CD4-positive, alpha-beta T cell treated with Interleukin-6 at 100 ng/mL for 8 hours (primary cell): ENCODE data around the gene BTG2.
"Not testable (repeated sequence)": the region's sequence is repeated elsewhere in the genome, so short reads cannot be mapped to it uniquely, and the experiment has no call there.

Source experiments
- DNase-seq: peaks from one replicate; pipeline ENCODE4 v3.0.0-alpha.2; 2020; ENCODE audit warnings: mixed read lengths, low spot score

BTG2 gene, protein sequence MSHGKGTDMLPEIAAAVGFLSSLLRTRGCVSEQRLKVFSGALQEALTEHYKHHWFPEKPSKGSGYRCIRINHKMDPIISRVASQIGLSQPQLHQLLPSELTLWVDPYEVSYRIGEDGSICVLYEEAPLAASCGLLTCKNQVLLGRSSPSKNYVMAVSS

DNA sequence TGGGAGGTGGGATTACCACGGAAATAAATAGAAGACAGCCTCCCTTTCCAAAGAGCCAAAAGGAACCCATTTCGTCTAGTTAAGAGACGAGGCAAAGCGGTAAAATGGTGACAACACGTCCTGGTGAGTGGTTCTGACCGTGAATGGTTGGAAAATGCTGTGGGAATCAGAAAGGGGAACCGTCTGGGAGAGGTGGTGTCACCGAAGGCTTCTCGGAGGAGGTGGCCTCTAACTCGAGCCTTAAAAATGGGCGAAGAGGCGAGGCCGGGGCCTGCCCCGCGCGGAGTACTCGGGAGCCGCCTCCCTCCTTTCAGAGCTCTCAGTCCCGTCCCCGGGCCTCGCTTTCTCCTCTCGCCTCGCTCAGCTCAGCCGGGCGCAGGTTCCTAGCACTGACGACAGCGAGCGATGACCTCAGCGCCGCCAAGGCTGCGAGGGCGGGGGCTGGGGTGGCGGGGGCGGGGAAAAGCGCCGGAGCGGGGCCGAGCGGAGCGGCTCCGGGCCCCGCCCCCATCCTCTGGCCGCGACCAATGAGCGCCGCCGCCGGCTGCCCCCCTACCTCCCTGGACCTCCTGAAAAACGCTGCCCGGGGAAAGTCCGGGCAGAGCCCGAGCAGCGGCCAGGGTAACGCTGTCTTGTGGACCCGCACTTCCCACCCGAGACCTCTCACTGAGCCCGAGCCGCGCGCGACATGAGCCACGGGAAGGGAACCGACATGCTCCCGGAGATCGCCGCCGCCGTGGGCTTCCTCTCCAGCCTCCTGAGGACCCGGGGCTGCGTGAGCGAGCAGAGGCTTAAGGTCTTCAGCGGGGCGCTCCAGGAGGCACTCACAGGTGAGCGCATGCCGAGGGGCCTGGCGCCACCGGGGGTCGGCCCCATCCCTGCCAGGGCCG is at the start of gene BTG2:
Gene BTG2 (plus strand): TSS at position 601 of the 890 bp plus-strand sequence. CDS start 88 bp downstream, at position 689.
- DNase-seq = peak; percentile 92

GRCh38 chr1:203256636-203257035 is 48.7 kb upstream of the BTG2 start:
- not testable (repeated sequence) for DNase-seq

DNA sequence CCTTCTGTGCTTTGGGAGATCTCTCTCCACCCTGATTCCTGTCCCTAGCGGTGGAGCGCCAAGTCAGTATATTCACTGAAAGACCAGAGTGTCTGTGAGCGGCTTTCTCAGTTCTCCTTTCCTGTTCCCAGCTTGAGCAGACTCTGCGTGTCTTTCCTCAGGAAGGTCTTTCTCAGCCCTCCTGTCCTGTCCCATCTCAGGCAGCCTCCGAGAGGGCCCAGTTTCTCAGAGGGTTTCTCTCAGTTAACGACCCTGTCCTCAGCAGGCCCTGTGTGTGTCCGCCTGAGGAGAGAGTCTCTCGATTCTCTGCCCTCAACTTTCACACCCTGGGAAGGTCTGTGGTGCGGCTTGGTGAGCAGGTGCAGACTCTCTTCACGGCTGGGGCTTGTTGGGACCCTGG is 41.8 kb upstream of the BTG2 start:
- DNase-seq = no peak

- DNase-seq = no peak
Observed at GRCh38 chr1:203264052-203264501, 41.2 kb upstream of the BTG2 start.

GRCh38 chr1:203265541-203265940 is 39.8 kb upstream of the BTG2 start:
- no peak for DNase-seq

DNA sequence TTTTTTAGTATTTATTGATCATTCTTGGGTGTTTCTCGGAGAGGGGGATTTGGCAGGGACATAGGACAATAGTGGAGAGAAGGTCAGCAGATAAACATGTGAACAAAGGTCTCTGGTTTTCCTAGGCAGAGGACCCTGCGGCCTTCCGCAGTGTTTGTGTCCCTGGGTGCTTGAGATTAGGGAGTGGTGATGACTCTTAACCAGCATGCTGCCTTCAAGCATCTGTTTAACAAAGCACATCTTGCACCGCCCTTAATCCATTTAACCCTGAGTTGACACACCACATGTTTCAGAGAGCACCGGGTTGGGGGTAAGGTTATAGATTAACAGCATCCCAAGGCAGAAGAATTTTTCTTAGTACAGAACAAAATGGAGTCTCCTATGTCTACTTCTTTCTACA is 39.2 kb upstream of the BTG2 start:
- not testable (repeated sequence) for DNase-seq

DNA sequence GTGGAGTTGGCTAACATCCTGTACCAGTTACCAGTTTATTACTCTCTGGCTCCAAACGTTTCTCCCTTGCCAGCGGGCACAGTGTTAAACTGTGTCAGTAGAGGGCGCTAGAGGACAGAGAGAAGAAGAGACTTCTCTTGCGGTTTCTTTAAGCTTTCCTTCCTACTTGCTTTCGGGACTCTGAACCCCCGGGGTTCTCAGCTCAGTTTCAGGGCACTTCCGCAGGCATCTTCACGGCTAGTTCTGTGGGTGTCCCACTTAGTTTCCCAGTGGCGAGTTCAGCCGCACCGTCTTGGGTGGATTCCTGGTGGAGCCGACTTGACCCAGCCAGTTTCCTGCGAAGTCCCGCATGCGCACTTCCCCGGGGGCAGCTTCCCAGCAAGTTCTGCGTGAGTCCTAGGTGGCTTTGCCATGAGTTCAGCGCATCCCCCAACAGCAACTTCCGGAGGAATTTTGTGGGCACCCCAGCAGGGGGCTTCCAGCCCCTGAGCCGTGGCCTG is 37.9 kb upstream of the BTG2 start:
- DNase-seq = peak; percentile 86

- DNase-seq = no peak
Observed at GRCh38 chr1:203267912-203268311, 37.4 kb upstream of the BTG2 start.

GRCh38 chr1:203268901-203269653 is 36.2 kb upstream of the BTG2 start:
- DNase-seq = peak; percentile 82

GRCh38 chr1:203269654-203270020 is 35.7 kb upstream of the BTG2 start:
- DNase-seq = no peak

DNA sequence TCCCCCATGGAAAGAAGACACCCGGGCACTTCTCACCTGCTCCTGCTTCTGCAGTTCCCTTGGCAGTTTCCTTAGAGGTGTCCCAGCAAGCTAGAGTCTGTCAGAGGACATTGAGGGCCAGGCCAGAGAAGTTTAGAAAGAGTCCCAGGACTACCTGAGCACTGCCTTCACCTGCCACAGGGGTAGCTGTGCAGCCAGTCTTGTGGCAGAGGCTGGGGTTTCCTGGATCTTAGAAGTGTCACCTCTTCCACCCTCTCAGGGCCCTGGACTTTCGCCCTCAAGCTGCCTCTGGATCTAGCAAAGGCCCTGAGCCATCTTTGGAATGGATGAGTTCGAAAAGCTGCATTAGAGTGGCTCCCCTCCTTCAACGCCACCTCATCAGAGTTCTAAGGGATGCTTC is 34.9 kb upstream of the BTG2 start:
- no peak for DNase-seq

- peak; percentile 83 for DNase-seq
Observed at GRCh38 chr1:203271018-203271743, 34.1 kb upstream of the BTG2 start.

DNA sequence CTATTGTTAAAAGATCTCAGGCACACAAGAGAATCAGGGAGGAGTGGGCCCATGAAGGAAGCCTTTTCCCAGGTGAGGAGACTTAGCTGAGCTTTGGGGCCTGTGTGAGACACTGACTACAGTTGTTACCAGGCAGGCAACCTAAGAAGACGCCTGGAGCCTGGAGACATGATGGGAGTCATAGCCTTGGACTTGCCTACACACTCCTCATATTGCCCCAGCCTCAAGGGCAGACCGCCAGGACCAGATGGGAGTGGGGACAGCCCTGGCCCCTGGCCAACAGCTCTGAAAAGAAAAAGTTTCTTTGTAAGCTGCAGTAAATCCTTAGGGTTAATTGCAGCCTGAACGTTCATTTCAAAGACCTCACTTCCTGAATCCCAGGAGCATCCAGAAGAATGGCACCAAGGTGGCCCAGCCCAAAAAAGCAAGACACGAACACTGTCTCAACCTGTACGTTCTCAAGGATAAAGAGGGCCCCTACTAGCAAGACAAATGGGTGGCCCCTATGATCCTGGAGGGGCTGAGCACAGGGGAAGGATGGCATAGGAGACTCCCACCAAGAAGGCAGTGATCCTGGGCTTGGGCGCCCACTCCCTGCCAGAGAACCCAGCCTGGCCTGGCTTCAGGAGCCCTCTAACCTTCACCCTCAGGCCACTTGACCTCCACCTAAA is 33.2 kb upstream of the BTG2 start:
- DNase-seq = no peak

GRCh38 chr1:203272633-203273205 is 32.6 kb upstream of the BTG2 start:
- no peak for DNase-seq

DNA sequence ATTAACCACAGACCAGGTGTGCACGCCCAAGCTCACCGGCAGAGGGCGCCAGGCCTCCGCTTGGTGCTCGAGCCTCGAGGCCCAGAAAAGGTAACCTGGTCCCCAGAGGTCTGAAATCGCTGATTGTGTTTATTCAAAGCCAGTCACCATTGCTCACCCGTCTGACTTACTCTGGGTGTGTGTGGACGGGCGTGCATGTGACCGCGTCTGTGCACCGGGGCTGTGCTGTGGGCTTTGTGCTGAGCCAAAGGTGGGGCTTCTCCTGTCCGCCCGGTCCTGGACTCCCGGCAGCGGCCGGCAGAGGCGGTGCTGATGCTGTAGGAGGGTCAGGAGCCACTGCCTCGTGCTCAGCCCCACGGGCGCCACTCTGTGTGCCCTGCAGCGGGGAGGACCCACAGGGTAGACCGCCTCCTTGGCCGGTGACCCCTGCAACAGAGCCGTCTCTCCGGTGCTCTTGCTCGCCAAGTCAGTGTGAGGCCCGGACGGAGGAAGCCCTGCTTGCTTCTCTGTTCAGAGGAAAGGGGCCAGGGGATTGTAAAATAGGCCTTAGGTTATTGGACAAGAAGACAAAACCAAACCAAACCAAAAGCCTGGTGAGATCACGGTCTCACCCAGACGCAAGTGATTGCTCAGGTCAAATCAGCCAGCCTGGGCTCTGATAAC is 32.0 kb upstream of the BTG2 start:
- DNase-seq = peak; percentile 93

DNA sequence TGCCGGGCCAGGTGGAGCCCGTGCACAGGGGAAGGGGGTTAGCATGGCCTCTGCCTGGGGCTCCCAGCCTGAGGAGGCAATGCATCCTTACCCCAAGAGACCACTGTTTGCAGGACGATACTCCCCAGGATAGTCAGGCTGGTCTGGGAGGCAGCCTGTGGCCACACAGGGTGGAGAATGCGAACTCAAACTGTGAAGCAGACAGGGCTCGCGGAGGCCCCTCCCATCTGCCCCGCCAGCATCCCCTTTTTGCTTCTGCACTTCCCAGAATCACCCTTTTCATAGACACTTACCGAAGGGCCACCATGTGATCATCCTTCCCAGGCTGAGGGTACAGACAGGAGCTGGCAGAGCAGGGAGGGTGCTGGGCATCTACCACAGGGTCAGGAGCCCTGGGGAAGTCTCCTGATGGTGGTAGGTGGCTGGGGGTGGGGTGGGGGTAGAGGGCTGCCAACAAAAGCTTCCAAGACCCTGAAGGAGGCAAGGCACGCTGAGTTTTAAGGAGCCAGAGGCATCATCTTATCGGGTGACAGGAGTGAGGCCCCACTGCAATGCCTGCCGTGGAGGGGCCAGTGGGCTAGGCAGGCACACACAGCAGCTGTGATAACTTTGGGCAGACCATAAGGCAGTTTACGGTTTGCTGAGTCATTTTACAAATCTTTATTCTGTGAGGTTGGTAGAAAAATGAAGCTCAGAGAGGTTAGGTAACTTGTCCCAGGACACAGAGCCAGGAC is 31.3 kb upstream of the BTG2 start:
- no peak for DNase-seq

- DNase-seq = no peak
Observed at GRCh38 chr1:203274603-203275381, 30.5 kb upstream of the BTG2 start.

- no peak for DNase-seq
Observed at GRCh38 chr1:203275656-203276272, 29.6 kb upstream of the BTG2 start.
